Sigmoid colon (tissue), 7 donors: ENCODE measurements around the gene TMEM63C. TPM values are rescaled to one million over a fixed set of nuclear protein-coding genes. Genes with fewer than 3 reads are reported as not detected.

Source experiments
- DNase-seq: peaks from one replicate; pipeline ENCODE4 v3.0.0-alpha.2; 2019
- H3K27ac ChIP-seq, 4 donors: fragments of 200-600 bp; sonication (generic); one replicate each; pipeline ENCODE4 v1.5.1; 2016 to 2019; ENCODE audit warnings: mild to moderate bottlenecking in 1 of 4
- H3K27me3 ChIP-seq, 3 donors: fragments of 200-600 bp; sonication (generic); one replicate each; pipeline ENCODE4 v1.5.1; 2019; ENCODE audit warnings: mild to moderate bottlenecking in 1 of 3
- H3K36me3 ChIP-seq, 4 donors: fragments of 200-600 bp; sonication (generic); one replicate each; pipeline ENCODE4 v1.5.1; 2016 to 2019
- H3K4me1 ChIP-seq, 4 donors: fragments of 200-600 bp; sonication (generic); one replicate each; pipeline ENCODE4 v1.5.1; 2017 to 2019
- H3K4me3 ChIP-seq, 4 donors: fragments of 200-600 bp; sonication (generic); one replicate each; pipeline ENCODE4 v1.5.1; 2017 to 2019; ENCODE audit warnings: mild to moderate bottlenecking in 2 of 4, moderate library complexity in 1 of 4
- H3K9me3 ChIP-seq, 4 donors: fragments of 200-600 bp in 3 of 4; sonication (generic) in 3 of 4; one replicate each; pipeline versions ENCODE4 v1.5.1 to v1.6.1; 2013 to 2019
- CTCF ChIP-seq, 4 experiments: fragments of 450-650 bp in 3 of 4; fragments of 200-600 bp in 1 of 4; IDR thresholded peaks; one replicate each; pipeline ENCODE4 v1.5.1; 2016 to 2019; ENCODE audit warnings: antibody characterized with exemption in 4 of 4, mild to moderate bottlenecking in 3 of 4, moderate library complexity in 2 of 4
- EP300 ChIP-seq, 4 donors: sonication (generic); formaldehyde crosslinking; IDR thresholded peaks; one replicate each; pipeline ENCODE4 v1.6.1; 2017; ENCODE audit warnings: antibody characterized with exemption in 4 of 4
- POLR2A ChIP-seq, 2 donors: fragments of 450-650 bp; IDR thresholded peaks; one replicate each; pipeline ENCODE4 v1.6.1; 2016; ENCODE audit warnings: antibody characterized with exemption in 2 of 2, mild to moderate bottlenecking in 2 of 2, moderate library complexity in 2 of 2
- POLR2AphosphoS5 ChIP-seq, 4 donors: sonication (generic); formaldehyde crosslinking; IDR thresholded peaks; one replicate each; pipeline ENCODE4 v1.6.1; 2017; ENCODE audit warnings: antibody characterized with exemption in 4 of 4
- WGBS, 2 donors: extraction: QIAGEN DNeasy Blood & Tissue Kit; methylation state at CpG; one replicate each; pipeline ENCODE4 v1.1.7; 2013; 5-methylcytosine and 5-hydroxymethylcytosine counted together
- intact Hi-C: fragments of 100-400 bp; cut with DNase I; formaldehyde crosslinking; loops from one replicate; pipeline ENCODE4 v1.15.1; 2023
- polyA plus RNA-seq, 3 donors: library from polyadenylated mRNA; stranded (reverse); fragments of 200-250 nt; gene quantifications; one replicate each; pipeline ENCODE4 v1.2.3, GENCODE V29; 2013
- total RNA-seq, 4 donors: library from RNA; depleted of rRNA; stranded (reverse); fragments of >200 nt; gene quantifications; one replicate each; pipeline ENCODE4 v1.1.0, GENCODE V29; 2016
- donor health status: healthy with polysubstance abuse.
- donor health status: Bipolar disorder and iron deficiency.
- donor health status: healthy.

Gene TMEM63C
- total and polyA plus RNA-seq, 7 donors, result 0.28 to 6.5 (median 1.8) TPM

GRCh38 chr14:77264466-77265186 lies 83.0 kb downstream of the TMEM63C start:
- Histone ChIP-seq H3K27me3 (peaks cover 0 to 23% (median 0%) of the 10 kb centered on the region in 3 donors), H3K4me3 (no peak overlapping the region), H3K4me1 (no peaks in the 10 kb centered on the region), H3K9me3 (peaks cover 0 to 2% (median 0%) of the 10 kb centered on the region in 4 donors), H3K27ac (no peak overlapping the region), H3K36me3 (no peaks in the 10 kb centered on the region)
- intact Hi-C loops, result no loop called here
- DNase-seq, result no peak
- WGBS, 2 donors, result 81 to 82% methylated on average over 16 of the region's 16 CpGs
- TF ChIP-seq CTCF (IDR thresholded peaks at IDR 0.05), result no peak
- no peak for TF ChIP-seq POLR2AphosphoS5 (IDR thresholded peaks at IDR 0.05)
- no peak for TF ChIP-seq EP300 (IDR thresholded peaks at IDR 0.05)
- no peak for TF ChIP-seq POLR2A (IDR thresholded peaks at IDR 0.05)

GRCh38 chr14:77265187-77265515 lies 83.6 kb downstream of the TMEM63C start:
- H3K9me3 ChIP-seq, result peaks cover 0 to 2% (median 0%) of the 10 kb centered on the region in 4 donors
- TF ChIP-seq POLR2A (IDR thresholded peaks at IDR 0.05), result no peak
- no peak for TF ChIP-seq EP300 (IDR thresholded peaks at IDR 0.05)
- no peak for TF ChIP-seq POLR2AphosphoS5 (IDR thresholded peaks at IDR 0.05)
- no peak for TF ChIP-seq CTCF (IDR thresholded peaks at IDR 0.05)
- H3K27me3 ChIP-seq, result peaks cover 0 to 27% (median under 1%) of the 10 kb centered on the region in 3 donors
- H3K4me1 ChIP-seq, result no peaks in the 10 kb centered on the region
- intact Hi-C loops, result no loop called here
- WGBS, 2 donors, result 59 to 68% methylated on average over 2 of the region's 2 CpGs
- no peak overlapping the region for H3K4me3 ChIP-seq
- no peak overlapping the region for H3K27ac ChIP-seq
- no peak for DNase-seq
- H3K36me3 ChIP-seq, result no peaks in the 10 kb centered on the region

- H3K36me3 ChIP-seq, result no peaks in the 10 kb centered on the region
- WGBS, 2 donors, result 79 to 80% methylated on average over 16 of the region's 16 CpGs
- H3K4me1 ChIP-seq, result peaks cover 0 to 2% (median 0%) of the 10 kb centered on the region in 4 donors
- no peak overlapping the region for H3K4me3 ChIP-seq
- intact Hi-C loops, result no loop called here
- DNase-seq, result no peak
- TF ChIP-seq CTCF (IDR thresholded peaks at IDR 0.05) (no peak), POLR2A (IDR thresholded peaks at IDR 0.05) (no peak), POLR2AphosphoS5 (IDR thresholded peaks at IDR 0.05) (no peak), EP300 (IDR thresholded peaks at IDR 0.05) (no peak)
- H3K27ac ChIP-seq, result no peak overlapping the region
- H3K27me3 ChIP-seq, result peaks cover 4 to 28% (median 7%) of the 10 kb centered on the region in 3 donors
- peaks cover 0 to 2% (median 0%) of the 10 kb centered on the region in 4 donors for H3K9me3 ChIP-seq
These were observed 84.2 kb downstream of the TMEM63C start for GRCh38 chr14:77265561-77266335.

GRCh38 chr14:77266336-77266735 lies 84.7 kb downstream of the TMEM63C start:
- peaks cover 0 to 2% (median 0%) of the 10 kb centered on the region in 4 donors for H3K9me3 ChIP-seq
- 89 to 91% methylated on average over 8 of the region's 8 CpGs for WGBS, 2 donors
- peaks cover 9 to 34% (median 12%) of the 10 kb centered on the region in 3 donors for H3K27me3 ChIP-seq
- no peak for DNase-seq
- peaks cover 0 to 5% (median 0%) of the 10 kb centered on the region in 4 donors for H3K4me1 ChIP-seq
- TF ChIP-seq EP300 (IDR thresholded peaks at IDR 0.05) (no peak), POLR2AphosphoS5 (IDR thresholded peaks at IDR 0.05) (no peak), POLR2A (IDR thresholded peaks at IDR 0.05) (no peak), CTCF (IDR thresholded peaks at IDR 0.05) (no peak)
- no peak overlapping the region for H3K27ac ChIP-seq
- intact Hi-C loops, result no loop called here
- H3K4me3 ChIP-seq, result no peak overlapping the region
- H3K36me3 ChIP-seq, result no peaks in the 10 kb centered on the region
